Measurements from ENCODE around the gene SLC12A2.

Gene SLC12A2

GRCh38 chr5:128174951-128175350 lies 91.4 kb downstream of the SLC12A2 start:
- H2AFZ ChIP-seq (ENCODE audit: low read length) = no peak overlapping the region
- TF ChIP-seq, protein P1, sequence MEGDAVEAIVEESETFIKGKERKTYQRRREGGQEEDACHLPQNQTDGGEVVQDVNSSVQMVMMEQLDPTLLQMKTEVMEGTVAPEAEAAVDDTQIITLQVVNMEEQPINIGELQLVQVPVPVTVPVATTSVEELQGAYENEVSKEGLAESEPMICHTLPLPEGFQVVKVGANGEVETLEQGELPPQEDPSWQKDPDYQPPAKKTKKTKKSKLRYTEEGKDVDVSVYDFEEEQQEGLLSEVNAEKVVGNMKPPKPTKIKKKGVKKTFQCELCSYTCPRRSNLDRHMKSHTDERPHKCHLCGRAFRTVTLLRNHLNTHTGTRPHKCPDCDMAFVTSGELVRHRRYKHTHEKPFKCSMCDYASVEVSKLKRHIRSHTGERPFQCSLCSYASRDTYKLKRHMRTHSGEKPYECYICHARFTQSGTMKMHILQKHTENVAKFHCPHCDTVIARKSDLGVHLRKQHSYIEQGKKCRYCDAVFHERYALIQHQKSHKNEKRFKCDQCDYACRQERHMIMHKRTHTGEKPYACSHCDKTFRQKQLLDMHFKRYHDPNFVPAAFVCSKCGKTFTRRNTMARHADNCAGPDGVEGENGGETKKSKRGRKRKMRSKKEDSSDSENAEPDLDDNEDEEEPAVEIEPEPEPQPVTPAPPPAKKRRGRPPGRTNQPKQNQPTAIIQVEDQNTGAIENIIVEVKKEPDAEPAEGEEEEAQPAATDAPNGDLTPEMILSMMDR (IDR thresholded peaks at IDR 0.05; ENCODE audit: low read length) = no peak
- TF ChIP-seq EZH2 (IDR thresholded peaks at IDR 0.05; ENCODE audit: borderline replicate concordance, low read length) = no peak
- H3K36me3 ChIP-seq (ENCODE audit: insufficient read depth, low read length) = peaks cover 20% of the 10 kb centered on the region
- no peaks in the 10 kb centered on the region for H3K9me2 ChIP-seq (ENCODE audit: low read depth, low read length)
- no peak overlapping the region for H3K27ac ChIP-seq (ENCODE audit: low read depth, low read length, poor library complexity, severe bottlenecking)
- H3K4me1 ChIP-seq (ENCODE audit: insufficient read depth, low read length, severe bottlenecking) = no peaks in the 10 kb centered on the region
- H3F3A ChIP-seq (ENCODE audit: insufficient read depth, low read length) = no peaks in the 10 kb centered on the region
- no peak overlapping the region for H3K4me3 ChIP-seq (ENCODE audit: low read depth, low read length, poor library complexity, severe bottlenecking)
- H3K9ac ChIP-seq (ENCODE audit: low read length) = no peak overlapping the region
- H3K27me3 ChIP-seq (ENCODE audit: insufficient read depth, low read length) = no peaks in the 10 kb centered on the region
- H4K20me1 ChIP-seq (ENCODE audit: insufficient read depth, low read length) = no peaks in the 10 kb centered on the region
- H3K79me2 ChIP-seq (ENCODE audit: insufficient read depth, low read length) = no peaks in the 10 kb centered on the region
- no peak overlapping the region for H3K4me2 ChIP-seq (ENCODE audit: low read length)
- no peaks in the 10 kb centered on the region for H3K9me3 ChIP-seq (ENCODE audit: low read length)

DNA sequence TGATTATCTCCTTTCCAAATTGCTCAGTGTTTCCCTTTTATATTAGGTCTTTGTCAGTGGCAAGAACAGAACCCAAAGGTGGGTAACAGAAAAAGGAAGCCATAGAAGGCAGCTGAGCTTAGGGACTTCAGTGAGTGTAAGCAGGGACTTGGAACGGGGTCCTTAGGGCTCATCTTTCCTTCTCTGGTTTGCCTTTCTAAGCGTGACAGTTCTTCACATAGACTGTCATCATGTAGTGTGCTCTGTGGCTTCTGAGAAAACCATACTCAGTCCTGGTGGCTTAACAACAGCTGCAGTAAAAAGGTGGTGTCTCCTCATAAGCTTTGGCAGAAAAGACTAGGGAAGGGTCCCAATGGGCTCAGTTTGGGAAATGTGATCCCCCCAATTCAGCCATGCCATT lies 108.8 kb downstream of the SLC12A2 start:
- H3K79me2 ChIP-seq (ENCODE audit: insufficient read depth, low read length) = no peaks in the 10 kb centered on the region
- no peaks in the 10 kb centered on the region for H3K4me1 ChIP-seq (ENCODE audit: insufficient read depth, low read length, severe bottlenecking)
- H3K9me3 ChIP-seq (ENCODE audit: low read length) = no peaks in the 10 kb centered on the region
- H3K27me3 ChIP-seq (ENCODE audit: insufficient read depth, low read length) = no peaks in the 10 kb centered on the region
- H3K9ac ChIP-seq (ENCODE audit: low read length) = no peak overlapping the region
- H2AFZ ChIP-seq (ENCODE audit: low read length) = no peak overlapping the region
- no peaks in the 10 kb centered on the region; the same call in 1 of the 2 replicates for H3F3A ChIP-seq (ENCODE audit: insufficient read depth, low read length)
- no peaks in the 10 kb centered on the region for H3K9me2 ChIP-seq (ENCODE audit: low read depth, low read length)
- H3K4me2 ChIP-seq (ENCODE audit: low read length) = no peak overlapping the region
- no peak overlapping the region for H3K27ac ChIP-seq (ENCODE audit: low read depth, low read length, poor library complexity, severe bottlenecking)
- H3K4me3 ChIP-seq (ENCODE audit: low read depth, low read length, poor library complexity, severe bottlenecking) = no peak overlapping the region
- TF ChIP-seq EZH2 (IDR thresholded peaks at IDR 0.05; ENCODE audit: borderline replicate concordance, low read length) = no peak
- TF ChIP-seq, protein P1 (IDR thresholded peaks at IDR 0.05; ENCODE audit: low read length) = no peak
- peaks cover 5% of the 10 kb centered on the region; the same call in 1 of the 2 replicates for H3K36me3 ChIP-seq (ENCODE audit: insufficient read depth, low read length)
- no peaks in the 10 kb centered on the region for H4K20me1 ChIP-seq (ENCODE audit: insufficient read depth, low read length)

DNA sequence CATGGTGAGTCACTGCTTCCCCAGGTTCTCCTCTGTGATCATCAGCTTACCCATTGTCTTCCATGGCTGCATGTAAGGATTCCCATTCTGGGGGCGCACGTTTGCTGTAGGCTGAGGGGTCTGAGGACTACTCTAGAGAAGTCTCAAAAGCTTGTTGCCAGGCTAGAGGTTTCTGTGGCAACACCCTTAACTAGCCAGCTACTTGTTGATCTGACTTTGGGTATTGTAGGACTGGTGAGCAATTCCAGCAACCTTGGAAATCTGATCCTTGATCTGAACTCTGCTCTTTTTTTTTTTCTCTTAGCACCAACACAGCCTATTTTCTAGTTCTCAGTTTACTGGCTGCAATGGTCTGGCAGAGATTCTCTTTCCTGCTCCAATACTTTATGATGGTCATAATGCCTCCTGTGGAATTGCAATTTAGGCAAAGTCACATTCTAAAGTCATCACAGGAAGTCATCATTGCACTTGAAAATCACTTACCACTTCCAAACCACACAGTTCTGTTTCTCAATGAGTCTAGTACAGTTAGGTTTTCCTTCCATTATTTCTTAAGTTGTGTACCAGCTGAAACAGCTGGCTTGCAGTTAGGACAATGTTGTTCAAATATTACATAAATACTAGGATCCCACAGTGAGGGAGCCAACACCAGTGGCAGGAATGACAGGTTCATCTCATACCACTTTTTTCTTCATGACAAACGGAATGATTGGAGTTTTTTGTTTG lies 110.3 kb downstream of the SLC12A2 start:
- no peaks in the 10 kb centered on the region for H3K79me2 ChIP-seq (ENCODE audit: insufficient read depth, low read length)
- H3F3A ChIP-seq (ENCODE audit: insufficient read depth, low read length) = no peaks in the 10 kb centered on the region; the same call in 1 of the 2 replicates
- TF ChIP-seq EZH2 (IDR thresholded peaks at IDR 0.05; ENCODE audit: borderline replicate concordance, low read length) = no peak
- TF ChIP-seq, protein P1 (IDR thresholded peaks at IDR 0.05; ENCODE audit: low read length) = no peak
- H3K9me2 ChIP-seq (ENCODE audit: low read depth, low read length) = no peaks in the 10 kb centered on the region
- H2AFZ ChIP-seq (ENCODE audit: low read length) = no peak overlapping the region
- H3K27ac ChIP-seq (ENCODE audit: low read depth, low read length, poor library complexity, severe bottlenecking) = no peak overlapping the region
- no peaks in the 10 kb centered on the region for H3K27me3 ChIP-seq (ENCODE audit: insufficient read depth, low read length)
- H3K4me1 ChIP-seq (ENCODE audit: insufficient read depth, low read length, severe bottlenecking) = no peaks in the 10 kb centered on the region
- H3K36me3 ChIP-seq (ENCODE audit: insufficient read depth, low read length) = peaks cover 5% of the 10 kb centered on the region; the same call in 1 of the 2 replicates
- no peaks in the 10 kb centered on the region for H3K9me3 ChIP-seq (ENCODE audit: low read length)
- no peak overlapping the region for H3K4me3 ChIP-seq (ENCODE audit: low read depth, low read length, poor library complexity, severe bottlenecking)
- no peak overlapping the region for H3K9ac ChIP-seq (ENCODE audit: low read length)
- no peaks in the 10 kb centered on the region for H4K20me1 ChIP-seq (ENCODE audit: insufficient read depth, low read length)
- no peak overlapping the region for H3K4me2 ChIP-seq (ENCODE audit: low read length)

Measured in OCI-LY1 (cell line).